Ovary (tissue), 3 donors: ENCODE results near the gene STYXL1.

Experiments
- POLR2A ChIP-seq: fragments of 450-650 bp; IDR thresholded peaks from one replicate; pipeline ENCODE4 v1.6.1; 2017; ENCODE audit warnings: antibody characterized with exemption, mild to moderate bottlenecking, moderate library complexity
- TF ChIP-seq, protein P1 (sequence below), 3 donors: fragments of 450-650 bp in 2 of 3; fragments of 200-600 bp in 1 of 3; IDR thresholded peaks; one replicate each; pipeline versions ENCODE4 v1.5.1 to v1.8.0; 2016 to 2022; ENCODE audit warnings: antibody characterized with exemption in 3 of 3, mild to moderate bottlenecking in 1 of 3
- donor health status: DM: no; HTN: no; CAD: no.

DNA sequence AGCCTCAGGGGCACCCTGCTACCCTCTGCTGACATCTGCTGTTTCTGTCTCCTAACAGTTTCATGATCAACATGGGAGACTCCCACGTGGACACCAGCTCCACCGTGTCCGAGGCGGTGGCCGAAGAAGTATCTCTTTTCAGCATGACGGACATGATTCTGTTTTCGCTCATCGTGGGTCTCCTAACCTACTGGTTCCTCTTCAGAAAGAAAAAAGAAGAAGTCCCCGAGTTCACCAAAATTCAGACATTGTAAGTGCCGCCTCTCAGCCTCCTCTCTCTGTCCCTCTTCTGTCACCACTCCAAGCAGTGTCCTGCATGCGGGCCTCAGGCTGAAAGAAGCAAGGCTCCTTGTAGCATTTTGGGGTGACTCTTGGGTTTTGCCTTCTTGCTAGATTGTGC is 93.9 kb downstream of the STYXL1 start:
- TF ChIP-seq, protein P1, sequence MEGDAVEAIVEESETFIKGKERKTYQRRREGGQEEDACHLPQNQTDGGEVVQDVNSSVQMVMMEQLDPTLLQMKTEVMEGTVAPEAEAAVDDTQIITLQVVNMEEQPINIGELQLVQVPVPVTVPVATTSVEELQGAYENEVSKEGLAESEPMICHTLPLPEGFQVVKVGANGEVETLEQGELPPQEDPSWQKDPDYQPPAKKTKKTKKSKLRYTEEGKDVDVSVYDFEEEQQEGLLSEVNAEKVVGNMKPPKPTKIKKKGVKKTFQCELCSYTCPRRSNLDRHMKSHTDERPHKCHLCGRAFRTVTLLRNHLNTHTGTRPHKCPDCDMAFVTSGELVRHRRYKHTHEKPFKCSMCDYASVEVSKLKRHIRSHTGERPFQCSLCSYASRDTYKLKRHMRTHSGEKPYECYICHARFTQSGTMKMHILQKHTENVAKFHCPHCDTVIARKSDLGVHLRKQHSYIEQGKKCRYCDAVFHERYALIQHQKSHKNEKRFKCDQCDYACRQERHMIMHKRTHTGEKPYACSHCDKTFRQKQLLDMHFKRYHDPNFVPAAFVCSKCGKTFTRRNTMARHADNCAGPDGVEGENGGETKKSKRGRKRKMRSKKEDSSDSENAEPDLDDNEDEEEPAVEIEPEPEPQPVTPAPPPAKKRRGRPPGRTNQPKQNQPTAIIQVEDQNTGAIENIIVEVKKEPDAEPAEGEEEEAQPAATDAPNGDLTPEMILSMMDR (IDR thresholded peaks at IDR 0.05) = no peak
- TF ChIP-seq POLR2A = no peak
